Neutrophil (primary cell): ENCODE results near the gene ARSB.
A peak's percentile ranks its signal among the peaks of the same experiment; 100 is the strongest.
"Not testable (repeated sequence)": the region's sequence is repeated elsewhere in the genome, so short reads cannot be mapped to it uniquely, and the experiment has no call there.

Experiments used
- H3K27ac ChIP-seq: fragments of 200-600 bp; sonication (generic); 2 replicates; pipeline ENCODE4 v1.5.1; 2016; ENCODE audit warnings: mild to moderate bottlenecking, moderate library complexity
- H3K27me3 ChIP-seq: fragments of 200-600 bp; sonication (generic); 2 replicates; pipeline ENCODE4 v1.6.0; 2016; ENCODE audit warnings: mild to moderate bottlenecking
- H3K36me3 ChIP-seq: fragments of 200-600 bp; sonication (generic); 2 replicates; pipeline ENCODE4 v1.5.1; 2017
- H3K4me1 ChIP-seq, 2 experiments: fragments of 200-600 bp in 1 of 2; sonication (generic) in 1 of 2; 1 replicate in 1 of 2; 2 replicates in 1 of 2; pipeline versions ENCODE4 v1.5.1 to v1.6.1; 2013 to 2016; ENCODE audit warnings: low read depth in 1 of 2, low read length in 1 of 2, mild to moderate bottlenecking in 1 of 2, moderate library complexity in 1 of 2; ENCODE audit not compliant: control insufficient read depth in 1 of 2, insufficient read depth in 1 of 2
- H3K4me3 ChIP-seq, 2 experiments: fragments of 200-600 bp in 1 of 2; sonication (generic) in 1 of 2; 1 replicate in 1 of 2; 2 replicates in 1 of 2; pipeline ENCODE4 v1.5.1; 2013 to 2016; ENCODE audit warnings: low read depth in 1 of 2, low read length in 1 of 2, mild to moderate bottlenecking in 1 of 2, moderate library complexity in 1 of 2
- H3K9me3 ChIP-seq: fragments of 200-600 bp; sonication (generic); 2 replicates; pipeline ENCODE4 v1.5.1; 2016
- CTCF ChIP-seq: fragments of 200-600 bp; sonication (generic); IDR thresholded peaks from 2 replicates; pipeline ENCODE4 v1.5.1; 2016; ENCODE audit warnings: antibody characterized with exemption

The ARSB gene

GRCh38 chr5:78765116-78765515 is 220.0 kb downstream of the ARSB start:
- no peaks in the 10 kb centered on the region for H3K27me3 ChIP-seq
- peaks cover 23 to 32% of the 10 kb centered on the region in 2 experiments for H3K4me1 ChIP-seq
- no peaks in the 10 kb centered on the region for H3K36me3 ChIP-seq
- no peak for TF ChIP-seq CTCF
- H3K4me3 ChIP-seq = no peak overlapping the region
- H3K27ac ChIP-seq = no peak overlapping the region
- no peaks in the 10 kb centered on the region for H3K9me3 ChIP-seq

- no peaks in the 10 kb centered on the region for H3K36me3 ChIP-seq
- H3K4me3 ChIP-seq = no peak overlapping the region
- no peak for TF ChIP-seq CTCF
- H3K9me3 ChIP-seq = no peaks in the 10 kb centered on the region
- no peak overlapping the region for H3K27ac ChIP-seq
- H3K27me3 ChIP-seq = no peaks in the 10 kb centered on the region
- H3K4me1 ChIP-seq = peaks cover 30 to 38% of the 10 kb centered on the region in 2 experiments
Observed at GRCh38 chr5:78763659-78764189, 221.4 kb downstream of the ARSB start.

GRCh38 chr5:78762743-78763142 is 222.4 kb downstream of the ARSB start:
- peaks cover 30 to 38% of the 10 kb centered on the region in 2 experiments for H3K4me1 ChIP-seq
- H3K27me3 ChIP-seq, H3K9me3 ChIP-seq, H3K27ac ChIP-seq, H3K4me3 ChIP-seq, H3K36me3 ChIP-seq: not testable (repeated sequence)

GRCh38 chr5:78761840-78762239 is 223.3 kb downstream of the ARSB start:
- Histone ChIP-seq H3K4me1 (peaks cover 30 to 38% of the 10 kb centered on the region in 2 experiments), H3K27ac (no peak overlapping the region), H3K9me3 (no peaks in the 10 kb centered on the region), H3K36me3 (no peaks in the 10 kb centered on the region), H3K4me3 (no peak overlapping the region), H3K27me3 (no peaks in the 10 kb centered on the region)
- TF ChIP-seq CTCF = no peak

GRCh38 chr5:78760770-78761169 is 224.3 kb downstream of the ARSB start:
- H3K36me3 ChIP-seq = no peaks in the 10 kb centered on the region
- no peak overlapping the region for H3K4me3 ChIP-seq
- H3K4me1 ChIP-seq = peaks cover 32 to 42% of the 10 kb centered on the region in 2 experiments
- no peak for TF ChIP-seq CTCF
- H3K27me3 ChIP-seq = no peaks in the 10 kb centered on the region
- peak overlapping the region; percentile 70 for H3K27ac ChIP-seq
- H3K9me3 ChIP-seq = no peaks in the 10 kb centered on the region

- peak overlapping the region; percentile 70 for H3K27ac ChIP-seq
- TF ChIP-seq CTCF = no peak
- no peaks in the 10 kb centered on the region for H3K9me3 ChIP-seq
- no peak overlapping the region for H3K4me3 ChIP-seq
- H3K27me3 ChIP-seq = no peaks in the 10 kb centered on the region
- peaks cover 33 to 40% of the 10 kb centered on the region in 2 experiments for H3K4me1 ChIP-seq
- H3K36me3 ChIP-seq = no peaks in the 10 kb centered on the region
Observed at GRCh38 chr5:78760366-78760765, 224.7 kb downstream of the ARSB start.
